Aorta (tissue), 5 donors: Measurements from ENCODE around the gene ACTR8. TPM values are rescaled to one million over a fixed set of nuclear protein-coding genes. Genes with fewer than 3 reads are reported as not detected.
A peak's percentile ranks its signal among the peaks of the same experiment; 100 is the strongest.

Source experiments
- ATAC-seq: fragments of 200-7000 bp; cut with Tn5 transposase; one replicate; pipeline ENCODE4 v1.9.1; 2022; ENCODE audit warnings: moderate library complexity; ENCODE audit not compliant: low FRiP score
- DNase-seq, 2 donors: peaks; one replicate each; pipeline ENCODE4 v3.0.0-alpha.2; 2020
- H3K27ac ChIP-seq, 2 donors: one replicate each; pipeline ENCODE4 v1.5.1; 2013; ENCODE audit warnings: low read length in 2 of 2, mild to moderate bottlenecking in 2 of 2, moderate library complexity in 2 of 2, control low read depth in 1 of 2, inconsistent platforms in 1 of 2, low read depth in 1 of 2
- H3K27me3 ChIP-seq, 2 donors: one replicate each; pipeline ENCODE4 v1.6.1; 2013; ENCODE audit warnings: control low read depth in 1 of 2, low read length in 1 of 2, mild to moderate bottlenecking in 1 of 2, moderate library complexity in 1 of 2; ENCODE audit not compliant: insufficient read depth in 2 of 2, control insufficient read depth in 1 of 2
- H3K36me3 ChIP-seq, 2 donors: one replicate each; pipeline ENCODE4 v1.6.1; 2013; ENCODE audit warnings: control low read depth in 1 of 2, low read length in 1 of 2, mild to moderate bottlenecking in 1 of 2; ENCODE audit not compliant: insufficient read depth in 2 of 2, control insufficient read depth in 1 of 2
- H3K4me1 ChIP-seq, 2 donors: one replicate each; pipeline ENCODE4 v1.6.1; 2013; ENCODE audit warnings: low read length in 2 of 2, control low read depth in 1 of 2, mild to moderate bottlenecking in 1 of 2, moderate library complexity in 1 of 2; ENCODE audit not compliant: insufficient read depth in 2 of 2, control insufficient read depth in 1 of 2
- H3K4me3 ChIP-seq, 2 donors: one replicate each; pipeline ENCODE4 v1.5.1; 2013; ENCODE audit warnings: low read length in 2 of 2, control low read depth in 1 of 2, mild to moderate bottlenecking in 1 of 2
- H3K9me3 ChIP-seq: one replicate; pipeline ENCODE4 v1.6.1; 2013; ENCODE audit warnings: mild to moderate bottlenecking, low read length; ENCODE audit not compliant: control insufficient read depth
- WGBS, 2 donors: extraction: QIAGEN DNeasy Blood & Tissue Kit; methylation state at CpG; one replicate each; pipeline ENCODE4 v1.1.7; 2013; 5-methylcytosine and 5-hydroxymethylcytosine counted together
- intact Hi-C, 2 donors: fragments of 100-400 bp; cut with DNase I; formaldehyde crosslinking; loops; one replicate each; pipeline versions ENCODE4 v1.14.2 to v1.15.0; 2022
- polyA plus RNA-seq, 2 donors: library from polyadenylated mRNA; stranded (reverse); fragments of 200-250 nt; gene quantifications; one replicate each; pipeline ENCODE4 v1.2.3, GENCODE V29; 2013
- total RNA-seq, 2 donors: library from RNA; stranded (reverse); fragmentation: NEBNext Ultra II Directional; extraction: Animal tissue kit (Norgen Biotek cat#: 25700); gene quantifications; one replicate each; pipeline ENCODE4 v1.2.1, GENCODE V29; 2021
- donor health status: healthy with polysubstance abuse.
- donor health status: Bipolar disorder and iron deficiency.
- donor health status: DM: no; HTN: no; CAD: no.
- donor health status: DM: no; HTN: no; CAD: no.
- donor health status: DM: yes; HTN: yes; CAD: no.

Gene ACTR8
- total and polyA plus RNA-seq, 4 donors, result 5.4 to 29.1 (median 16.5) TPM

- 85 to 87% methylated on average over 4 of the region's 4 CpGs for WGBS, 2 donors
- no peak for ATAC-seq
- Histone ChIP-seq H3K9me3 (no peaks in the 10 kb centered on the region), H3K27ac (no peak overlapping the region), H3K4me3 (no peak overlapping the region), H3K36me3 (no peaks in the 10 kb centered on the region), H3K4me1 (no peaks in the 10 kb centered on the region), H3K27me3 (no peaks in the 10 kb centered on the region)
- no peak for DNase-seq
- intact Hi-C loops, result loop anchor here in 1 of 2 donors (10.0 kb wide), 1 partner anchor 538 kb away; the partner anchor contains the start of gene DCP1A
Measured at GRCh38 chr3:53883008-53883407, 1.1 kb upstream of the ACTR8 start.

GRCh38 chr3:53880396-53881345 lies 1.3 kb downstream of the ACTR8 start:
- ATAC-seq (no peak), DNase-seq (no peak)
- no peaks in the 10 kb centered on the region for H3K9me3 ChIP-seq
- H3K27ac ChIP-seq, result no peak overlapping the region
- H3K4me3 ChIP-seq, result peak overlapping the region; percentile 67 to 95
- WGBS, 2 donors, result 43 to 48% methylated on average over 10 of the region's 10 CpGs
- peaks cover 2 to 3% of the 10 kb centered on the region in 2 donors for H3K36me3 ChIP-seq
- no peaks in the 10 kb centered on the region for H3K4me1 ChIP-seq
- no peaks in the 10 kb centered on the region for H3K27me3 ChIP-seq
- intact Hi-C loops, result loop anchor here in 1 of 2 donors (10.0 kb wide), 1 partner anchor 536 kb away; the partner anchor contains the start of gene DCP1A

- Histone ChIP-seq H3K36me3 (peaks cover 5 to 24% of the 10 kb centered on the region in 2 donors), H3K4me3 (no peak overlapping the region), H3K27me3 (no peaks in the 10 kb centered on the region), H3K9me3 (no peaks in the 10 kb centered on the region), H3K4me1 (no peaks in the 10 kb centered on the region), H3K27ac (no peak overlapping the region)
- intact Hi-C loops, result no loop called here
- 95% methylated on average over 5 of the region's 5 CpGs for WGBS, 2 donors
- DNase-seq (no peak), ATAC-seq (no peak)
Measured at GRCh38 chr3:53865732-53866499, 16.0 kb downstream of the ACTR8 start.

GRCh38 chr3:53863145-53863544 lies 18.8 kb downstream of the ACTR8 start:
- DNase-seq, result no peak
- intact Hi-C loops, result no loop called here
- ATAC-seq, result no peak
- peaks cover 5 to 15% of the 10 kb centered on the region in 2 donors for H3K36me3 ChIP-seq
- no peaks in the 10 kb centered on the region for H3K9me3 ChIP-seq
- WGBS, 2 donors, result 90 to 93% methylated on average over 1 of the region's 1 CpG
- H3K27ac ChIP-seq, result no peak overlapping the region
- no peak overlapping the region for H3K4me3 ChIP-seq
- H3K4me1 ChIP-seq, result no peaks in the 10 kb centered on the region
- no peaks in the 10 kb centered on the region for H3K27me3 ChIP-seq

GRCh38 chr3:53862241-53862640 lies 19.7 kb downstream of the ACTR8 start:
- no peaks in the 10 kb centered on the region for H3K4me1 ChIP-seq
- peaks cover 5 to 11% of the 10 kb centered on the region in 2 donors for H3K36me3 ChIP-seq
- H3K9me3 ChIP-seq, result no peaks in the 10 kb centered on the region
- no peaks in the 10 kb centered on the region for H3K27me3 ChIP-seq
- DNase-seq (no peak), ATAC-seq (no peak)
- no peak overlapping the region for H3K4me3 ChIP-seq
- no peak overlapping the region for H3K27ac ChIP-seq
- 94 to 95% methylated on average over 3 of the region's 3 CpGs for WGBS, 2 donors
- intact Hi-C loops, result no loop called here

GRCh38 chr3:53860196-53860595 lies 21.8 kb downstream of the ACTR8 start:
- Histone ChIP-seq H3K27ac (no peak overlapping the region), H3K36me3 (peaks cover 5 to 11% of the 10 kb centered on the region in 2 donors), H3K4me3 (no peak overlapping the region), H3K27me3 (no peaks in the 10 kb centered on the region), H3K4me1 (no peaks in the 10 kb centered on the region), H3K9me3 (no peaks in the 10 kb centered on the region)
- DNase-seq (no peak), ATAC-seq (no peak)
- intact Hi-C loops, result no loop called here
- WGBS, 2 donors, result 87 to 88% methylated on average over 4 of the region's 4 CpGs

GRCh38 chr3:53859178-53859577 lies 22.8 kb downstream of the ACTR8 start:
- H3K27me3 ChIP-seq, result no peaks in the 10 kb centered on the region
- WGBS, 2 donors, result 95 to 96% methylated on average over 6 of the region's 6 CpGs
- no peak for ATAC-seq

GRCh38 chr3:53858096-53858741 lies 23.7 kb downstream of the ACTR8 start:
- DNase-seq (no peak), ATAC-seq (no peak)
- peaks cover 0 to 9% of the 10 kb centered on the region in 2 donors for H3K36me3 ChIP-seq
- 59 to 78% methylated on average over 7 of the region's 7 CpGs for WGBS, 2 donors
- intact Hi-C loops, result no loop called here
- H3K27me3 ChIP-seq, result no peaks in the 10 kb centered on the region
- no peaks in the 10 kb centered on the region for H3K4me1 ChIP-seq
- H3K27ac ChIP-seq, result no peak overlapping the region
- no peaks in the 10 kb centered on the region for H3K9me3 ChIP-seq
- no peak overlapping the region for H3K4me3 ChIP-seq

More at GRCh38 chr3:53859178-53859577, 22.8 kb downstream of the ACTR8 start:
- H3K4me1 ChIP-seq, result no peaks in the 10 kb centered on the region
- H3K9me3 ChIP-seq, result no peaks in the 10 kb centered on the region
- H3K36me3 ChIP-seq, result peaks cover 0 to 9% of the 10 kb centered on the region in 2 donors
- no peak overlapping the region for H3K27ac ChIP-seq
- no peak overlapping the region for H3K4me3 ChIP-seq
- intact Hi-C loops, result no loop called here
- DNase-seq, result no peak
